Measurements from ENCODE around the gene RBPJ. TPM values are rescaled to one million over a fixed set of nuclear protein-coding genes. Genes with fewer than 3 reads are reported as not detected.

The RBPJ gene
- total RNA-seq (2021; ENCODE audit: unreplicated experiment): 33.7 TPM
- 11.0 TPM for polyA plus RNA-seq (2012; ENCODE audit: insufficient read length)
- Bru-seq, nascent RNA: percentile 76 among the genes with signal in this experiment
- BruChase-seq, experiment 1, labeled RNA remaining after a 2-hour chase: percentile 76 among the genes with signal in this experiment
- percentile 82 among the genes with signal in this experiment for BruChase-seq, experiment 2, labeled RNA remaining after a 6-hour chase
- long read RNA-seq, full-length matches to known transcripts: 18 of 40 reads
- long read RNA-seq, partial matches to known transcripts: 7 of 40 reads
- long read RNA-seq, other reads (novel, unspliced or antisense): 15 of 40 reads

GRCh38 chr4:26320538-26321372 is at the start of gene RBPJ:
Gene RBPJ, plus strand, starts transcription at chr4:26321014. Its CDS starts 15 bp downstream, at chr4:26321029.
- POLR2A ChIA-PET: no interaction called here
- no TSS peak for BruUV-seq (replicated peaks)
- Histone ChIP-seq H3K4me3 (ENCODE audit: low read depth in 2 of 2, low read length in 2 of 2) (peak within 1 kb of the TSS; percentile 78 to 91), H3K4me1 (ENCODE audit: control insufficient read depth, insufficient read depth, low read length) (peaks cover 11% of the 10 kb centered on the region), H3K27me3 (ENCODE audit: control insufficient read depth, insufficient read depth, low read length) (no peaks in the 10 kb centered on the region), H3K27ac (ENCODE audit: low read length) (peak within 1 kb of the TSS; percentile 84), H3K9me3 (ENCODE audit: control insufficient read depth, insufficient read depth, low read depth, low read length) (no peaks in the 10 kb centered on the region), H3K36me3 (ENCODE audit: control insufficient read depth, insufficient read depth, low read length) (no peaks in the 10 kb centered on the region; the same call in 1 of the 2 replicates)
- CTCF ChIA-PET: no interaction called here
- intact Hi-C loops (cut with micrococcal nuclease; ENCODE audit: unreplicated experiment): loop anchor here (10.0 kb wide), 1 partner anchor 256 kb away; no protein-coding TSS in a partner anchor
- in situ Hi-C loops (cut with HindIII; ENCODE audit: low pct_unique_long_range_greater_than_20kb, low sequenced_read_pairs): no loop called here
- TF ChIP-seq, protein P1, sequence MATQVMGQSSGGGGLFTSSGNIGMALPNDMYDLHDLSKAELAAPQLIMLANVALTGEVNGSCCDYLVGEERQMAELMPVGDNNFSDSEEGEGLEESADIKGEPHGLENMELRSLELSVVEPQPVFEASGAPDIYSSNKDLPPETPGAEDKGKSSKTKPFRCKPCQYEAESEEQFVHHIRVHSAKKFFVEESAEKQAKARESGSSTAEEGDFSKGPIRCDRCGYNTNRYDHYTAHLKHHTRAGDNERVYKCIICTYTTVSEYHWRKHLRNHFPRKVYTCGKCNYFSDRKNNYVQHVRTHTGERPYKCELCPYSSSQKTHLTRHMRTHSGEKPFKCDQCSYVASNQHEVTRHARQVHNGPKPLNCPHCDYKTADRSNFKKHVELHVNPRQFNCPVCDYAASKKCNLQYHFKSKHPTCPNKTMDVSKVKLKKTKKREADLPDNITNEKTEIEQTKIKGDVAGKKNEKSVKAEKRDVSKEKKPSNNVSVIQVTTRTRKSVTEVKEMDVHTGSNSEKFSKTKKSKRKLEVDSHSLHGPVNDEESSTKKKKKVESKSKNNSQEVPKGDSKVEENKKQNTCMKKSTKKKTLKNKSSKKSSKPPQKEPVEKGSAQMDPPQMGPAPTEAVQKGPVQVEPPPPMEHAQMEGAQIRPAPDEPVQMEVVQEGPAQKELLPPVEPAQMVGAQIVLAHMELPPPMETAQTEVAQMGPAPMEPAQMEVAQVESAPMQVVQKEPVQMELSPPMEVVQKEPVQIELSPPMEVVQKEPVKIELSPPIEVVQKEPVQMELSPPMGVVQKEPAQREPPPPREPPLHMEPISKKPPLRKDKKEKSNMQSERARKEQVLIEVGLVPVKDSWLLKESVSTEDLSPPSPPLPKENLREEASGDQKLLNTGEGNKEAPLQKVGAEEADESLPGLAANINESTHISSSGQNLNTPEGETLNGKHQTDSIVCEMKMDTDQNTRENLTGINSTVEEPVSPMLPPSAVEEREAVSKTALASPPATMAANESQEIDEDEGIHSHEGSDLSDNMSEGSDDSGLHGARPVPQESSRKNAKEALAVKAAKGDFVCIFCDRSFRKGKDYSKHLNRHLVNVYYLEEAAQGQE (IDR thresholded peaks at IDR 0.05; ENCODE audit: insufficient read depth in 1 of 2, low read depth in 2 of 2, low read length in 1 of 2): no peak
- TF ChIP-seq POLR2AphosphoS5 (IDR thresholded peaks at IDR 0.05; ENCODE audit: low read depth, low read length): peak; percentile 39; the same call in 1 of the 2 replicates
- peak; percentile 69 for DNase-seq (ENCODE audit: low read depth, low spot score)
- ATAC-seq: peak; percentile 71

- no peak for TF ChIP-seq POLR2AphosphoS5 (IDR thresholded peaks at IDR 0.05; ENCODE audit: low read depth, low read length)
- TF ChIP-seq CTCF (IDR thresholded peaks at IDR 0.05): no peak
- TF ChIP-seq, protein P1 (IDR thresholded peaks at IDR 0.05; ENCODE audit: insufficient read depth in 1 of 2, low read depth in 2 of 2, low read length in 1 of 2): no peak
- no peak for TF ChIP-seq TCF7L2 (IDR thresholded peaks at IDR 0.05; ENCODE audit: low read depth, low read length)
- TF ChIP-seq SIN3A (IDR thresholded peaks at IDR 0.05; ENCODE audit: borderline replicate concordance, insufficient read depth, low read depth, low read length): no peak
- no peaks in the 10 kb centered on the region for H3K27me3 ChIP-seq (ENCODE audit: control insufficient read depth, insufficient read depth, low read length)
- CTCF ChIA-PET: no interaction called here
- BruUV-seq (replicated peaks): no TSS peak
- POLR2A ChIA-PET: no interaction called here
- intact Hi-C loops (cut with micrococcal nuclease; ENCODE audit: unreplicated experiment) (no loop called here), in situ Hi-C loops (cut with HindIII; ENCODE audit: low pct_unique_long_range_greater_than_20kb, low sequenced_read_pairs) (no loop called here)
- ATAC-seq: no peak
- H3K36me3 ChIP-seq (ENCODE audit: control insufficient read depth, insufficient read depth, low read length): no peaks in the 10 kb centered on the region
- no peak for DNase-seq (ENCODE audit: low read depth, low spot score)
- H3K27ac ChIP-seq (ENCODE audit: low read length): no peak overlapping the region
- no peak overlapping the region for H3K4me3 ChIP-seq (ENCODE audit: low read depth in 2 of 2, low read length in 2 of 2)
- no peaks in the 10 kb centered on the region for H3K4me1 ChIP-seq (ENCODE audit: control insufficient read depth, insufficient read depth, low read length)
- no peaks in the 10 kb centered on the region for H3K9me3 ChIP-seq (ENCODE audit: control insufficient read depth, insufficient read depth, low read depth, low read length)
Observed at GRCh38 chr4:26271703-26272102, 49.1 kb upstream of the RBPJ start.

Measured in Panc1 (cell line).